Spleen (tissue), 7 donors: ENCODE measurements around the gene TLDC2.

Experiments
- POLR2A ChIP-seq, 3 donors: fragments of 450-650 bp; IDR thresholded peaks; one replicate each; pipeline ENCODE4 v1.5.1; 2017; ENCODE audit warnings: antibody characterized with exemption in 3 of 3, mild to moderate bottlenecking in 1 of 3
- POLR2AphosphoS5 ChIP-seq, 3 donors: sonication (generic); formaldehyde crosslinking; IDR thresholded peaks; one replicate each; pipeline ENCODE4 v1.5.1; 2017; ENCODE audit warnings: antibody characterized with exemption in 3 of 3
- TF ChIP-seq, protein P1 (sequence below), 11 experiments: fragments of 200-600 bp in 7 of 11; fragments of 450-650 bp in 4 of 11; sonication (generic) in 4 of 11; IDR thresholded peaks in 8 of 11; conservative IDR thresholded peaks in 3 of 11; 1 replicate in 7 of 11; 2 replicates in 4 of 11; pipeline versions ENCODE4 v1.4.0 to v1.8.0; 2016 to 2021; ENCODE audit warnings: antibody characterized with exemption in 11 of 11, inconsistent platforms in 4 of 11, mild to moderate bottlenecking in 1 of 11
- donor health status: DM: no; HTN: no; CAD: no; lungs with moderate emphysema.
- donor health status: DM: no; HTN: no; CAD: no.
- donor health status: DM: no; HTN: no; CAD: no.

GRCh38 chr20:36847710-36848040, 28.3 kb upstream of the TLDC2 start:
- TF ChIP-seq, protein P1, sequence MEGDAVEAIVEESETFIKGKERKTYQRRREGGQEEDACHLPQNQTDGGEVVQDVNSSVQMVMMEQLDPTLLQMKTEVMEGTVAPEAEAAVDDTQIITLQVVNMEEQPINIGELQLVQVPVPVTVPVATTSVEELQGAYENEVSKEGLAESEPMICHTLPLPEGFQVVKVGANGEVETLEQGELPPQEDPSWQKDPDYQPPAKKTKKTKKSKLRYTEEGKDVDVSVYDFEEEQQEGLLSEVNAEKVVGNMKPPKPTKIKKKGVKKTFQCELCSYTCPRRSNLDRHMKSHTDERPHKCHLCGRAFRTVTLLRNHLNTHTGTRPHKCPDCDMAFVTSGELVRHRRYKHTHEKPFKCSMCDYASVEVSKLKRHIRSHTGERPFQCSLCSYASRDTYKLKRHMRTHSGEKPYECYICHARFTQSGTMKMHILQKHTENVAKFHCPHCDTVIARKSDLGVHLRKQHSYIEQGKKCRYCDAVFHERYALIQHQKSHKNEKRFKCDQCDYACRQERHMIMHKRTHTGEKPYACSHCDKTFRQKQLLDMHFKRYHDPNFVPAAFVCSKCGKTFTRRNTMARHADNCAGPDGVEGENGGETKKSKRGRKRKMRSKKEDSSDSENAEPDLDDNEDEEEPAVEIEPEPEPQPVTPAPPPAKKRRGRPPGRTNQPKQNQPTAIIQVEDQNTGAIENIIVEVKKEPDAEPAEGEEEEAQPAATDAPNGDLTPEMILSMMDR (IDR thresholded peaks at IDR 0.05 in 8 of 11, conservative IDR thresholded peaks at IDR 0.05 in 3 of 11) = no peak
- TF ChIP-seq POLR2A (IDR thresholded peaks at IDR 0.05) (no peak), POLR2AphosphoS5 (IDR thresholded peaks at IDR 0.05) (no peak)
